Measurements from ENCODE around the gene PNMA1.
"Not testable (repeated sequence)": the region's sequence is repeated elsewhere in the genome, so short reads cannot be mapped to it uniquely, and the experiment has no call there.

Gene PNMA1

GRCh38 chr14:73714656-73715081, 485 bp upstream of the PNMA1 start:
- no peak for DNase-seq

GRCh38 chr14:73713206-73713802, 880 bp downstream of the PNMA1 start:
- DNase-seq, result no peak

- DNase-seq, result peak; percentile 43
Measured at GRCh38 chr14:73712540-73713180, 1.5 kb downstream of the PNMA1 start.

GRCh38 chr14:73712071-73712506, 2.1 kb downstream of the PNMA1 start:
- DNase-seq, result no peak

GRCh38 chr14:73710737-73711136, 3.4 kb downstream of the PNMA1 start:
- DNase-seq, result no peak

- no peak for DNase-seq
Measured at GRCh38 chr14:73709904-73710469, 4.2 kb downstream of the PNMA1 start.

- DNase-seq, result not testable (repeated sequence)
Measured at GRCh38 chr14:73708076-73708475, 6.1 kb downstream of the PNMA1 start.

- DNase-seq, result no peak
Measured at GRCh38 chr14:73700325-73700724, 13.9 kb downstream of the PNMA1 start.

GRCh38 chr14:73696466-73697400, 17.5 kb downstream of the PNMA1 start:
- peak; percentile 25 for DNase-seq

GRCh38 chr14:73695997-73696396, 18.2 kb downstream of the PNMA1 start:
- DNase-seq, result no peak

- DNase-seq, result no peak
Measured at GRCh38 chr14:73695082-73695481, 19.1 kb downstream of the PNMA1 start.

GRCh38 chr14:73694083-73694482, 20.1 kb downstream of the PNMA1 start:
- DNase-seq, result no peak

GRCh38 chr14:73686901-73687300, 27.3 kb downstream of the PNMA1 start:
- no peak for DNase-seq

- no peak for DNase-seq
Measured at GRCh38 chr14:73685328-73685727, 28.9 kb downstream of the PNMA1 start.

- no peak for DNase-seq
Measured at GRCh38 chr14:73684627-73685026, 29.6 kb downstream of the PNMA1 start.

- DNase-seq, result no peak
Measured at GRCh38 chr14:73680821-73681220, 33.4 kb downstream of the PNMA1 start.

GRCh38 chr14:73678698-73679097, 35.5 kb downstream of the PNMA1 start:
- DNase-seq, result no peak

GRCh38 chr14:73674986-73675385, 39.2 kb downstream of the PNMA1 start:
- no peak for DNase-seq

- no peak for DNase-seq
Measured at GRCh38 chr14:73667854-73668253, 46.3 kb downstream of the PNMA1 start.

GRCh38 chr14:73666583-73666982, 47.6 kb downstream of the PNMA1 start:
- peak; percentile 16 for DNase-seq

GRCh38 chr14:73665130-73665529, 49.1 kb downstream of the PNMA1 start:
- no peak for DNase-seq

- DNase-seq, result peak; percentile 24
Measured at GRCh38 chr14:73663548-73664212, 50.5 kb downstream of the PNMA1 start.

GRCh38 chr14:73662487-73662943, 51.7 kb downstream of the PNMA1 start:
- DNase-seq, result peak; percentile 31

All from OCI-M1 (cell line).